Fibroblast of skin of right biceps (primary cell): Measurements from ENCODE around the gene OR4C11.

ENCODE experiments used
- DNase-seq: peaks from one replicate; pipeline ENCODE4 v3.0.0-alpha.2; 2013

Gene OR4C11

GRCh38 chr11:55607545-55607944, at the start of gene OR4C11:
OR4C11 (minus strand) TSS chr11:55607645; CDS start chr11:55604373, 3,272 bp downstream.
- no peak for DNase-seq

- DNase-seq, result no peak
Measured at GRCh38 chr11:55655096-55655495, 47.7 kb upstream of the OR4C11 start.

- DNase-seq, result no peak
Measured at GRCh38 chr11:55652560-55652959, 45.1 kb upstream of the OR4C11 start.

- DNase-seq, result no peak
Measured at GRCh38 chr11:55648027-55648426, 40.6 kb upstream of the OR4C11 start, which contains the start of gene OR4S2. OR4S2 (plus strand) TSS chr11:55648327; CDS start chr11:55650904, 2,577 bp downstream.

- no peak for DNase-seq
Measured at GRCh38 chr11:55634813-55635212, 27.4 kb upstream of the OR4C11 start, which contains the start of gene OR4P4. OR4P4 (plus strand) TSS chr11:55635113.

GRCh38 chr11:55624531-55624930, 17.1 kb upstream of the OR4C11 start:
- no peak for DNase-seq

- no peak for DNase-seq
Measured at GRCh38 chr11:55572548-55572947, 34.9 kb downstream of the OR4C11 start.

- DNase-seq, result no peak
Measured at GRCh38 chr11:55571828-55572227, 35.6 kb downstream of the OR4C11 start, which contains the start of gene OR4C16. OR4C16 (plus strand) TSS chr11:55572128; CDS start chr11:55572128, 0 bp downstream.

- no peak for DNase-seq
Measured at GRCh38 chr11:55554169-55554568, 53.3 kb downstream of the OR4C11 start, which contains the start of gene OR4C15. OR4C15 (plus strand) TSS chr11:55554469; CDS start chr11:55554469, 0 bp downstream.
